ENCODE data around the gene SHMT2. TPM values are rescaled to one million over a fixed set of nuclear protein-coding genes. Genes with fewer than 3 reads are reported as not detected.

The SHMT2 gene
- total RNA-seq, 1 experiment from 2014 or later, result 280 TPM

GRCh38 chr12:57254506-57255280 lies 25.2 kb downstream of the SHMT2 start:
- H3K79me2 ChIP-seq (ENCODE audit: insufficient read depth, low read length), result no peaks in the 10 kb centered on the region
- ATAC-seq (no peak), DNase-seq (ENCODE audit: low read depth, low spot score) (no peak)
- no peaks in the 10 kb centered on the region for H3K9me3 ChIP-seq (ENCODE audit: control insufficient read depth in 1 of 2, insufficient read depth in 1 of 2, low read depth in 1 of 2, low read length in 2 of 2)
- POLR2A ChIA-PET, result no interaction called here
- no peaks in the 10 kb centered on the region for H3K9me2 ChIP-seq (ENCODE audit: insufficient read depth)
- H4K20me1 ChIP-seq (ENCODE audit: insufficient read depth), result no peaks in the 10 kb centered on the region
- no peak overlapping the region for H3K9ac ChIP-seq (ENCODE audit: low read length)
- TF ChIP-seq ZBTB33 (IDR thresholded peaks at IDR 0.05; ENCODE audit: extremely low read depth, insufficient replicate concordance, low read length) (no peak), REST (IDR thresholded peaks at IDR 0.05; ENCODE audit: low read depth) (no peak), SP1 (IDR thresholded peaks at IDR 0.05; ENCODE audit: low read depth) (no peak), TCF7L2 (IDR thresholded peaks at IDR 0.05; ENCODE audit: borderline replicate concordance, extremely low read depth, insufficient read depth, insufficient read length) (no peak), MAX (IDR thresholded peaks at IDR 0.05) (no peak), EZH2phosphoT487 (IDR thresholded peaks at IDR 0.05; ENCODE audit: borderline replicate concordance) (no peak), YY1 (IDR thresholded peaks at IDR 0.05; ENCODE audit: extremely low read depth, insufficient replicate concordance, low read depth, low read length) (no peak), CBX3 (IDR thresholded peaks at IDR 0.05; ENCODE audit: low read depth) (no peak), CTCF (IDR thresholded peaks at IDR 0.05 in 2 of 3, conservative IDR thresholded peaks at IDR 0.05 in 1 of 3; ENCODE audit: borderline replicate concordance in 1 of 3, insufficient read depth in 1 of 3, low read depth in 2 of 3, low read length in 2 of 3) (no peak), ZFX (IDR thresholded peaks at IDR 0.05) (no peak), POLR2AphosphoS5 (IDR thresholded peaks at IDR 0.05; ENCODE audit: low read depth, low read length) (no peak), EGR1 (IDR thresholded peaks at IDR 0.05; ENCODE audit: low read depth) (no peak), RAD21 (IDR thresholded peaks at IDR 0.05; ENCODE audit: low read depth) (no peak)
- H3K27ac ChIP-seq (ENCODE audit: low read depth, low read length), result no peak overlapping the region
- RAD21 ChIA-PET (ENCODE audit: low non-redundant PET in 1 of 2, low total read pairs in 2 of 2, uncharacterized antibody in 2 of 2, unreplicated experiment in 2 of 2), result interaction anchor here in 1 of 2 experiments (0.5 kb wide), 1 partner anchor 11 kb away, joined by 3 read pairs; no protein-coding TSS in a partner anchor
- H3K36me3 ChIP-seq (ENCODE audit: control insufficient read depth in 1 of 2, insufficient read depth in 2 of 2, low read length in 2 of 2), result peaks cover 5 to 6% of the 10 kb centered on the region in 2 experiments; a peak in 2 of 4 replicates
- H3K4me2 ChIP-seq (ENCODE audit: low read length), result no peak overlapping the region
- no TSS peak for BruUV-seq (replicated peaks)
- H3K4me1 ChIP-seq (ENCODE audit: control insufficient read depth in 1 of 2, insufficient read depth in 2 of 2, low read length in 2 of 2), result no peaks in the 10 kb centered on the region
- intact Hi-C loops (cut with micrococcal nuclease), result no loop called here
- H3K4me3 ChIP-seq (replicated peaks in 1 of 2; ENCODE audit: low read depth in 1 of 2, low read length in 2 of 2), result no peak overlapping the region
- CTCF ChIA-PET, result interaction anchor here (1.4 kb wide), 1 partner anchor 12 kb away, joined by 5 read pairs; no protein-coding TSS in a partner anchor
- no peaks in the 10 kb centered on the region for H3K27me3 ChIP-seq (ENCODE audit: insufficient read depth, low read length)
- H2AFZ ChIP-seq (ENCODE audit: low read depth, low read length, poor library complexity, severe bottlenecking), result no peak overlapping the region
